Aorta (tissue), 5 donors: ENCODE measurements around the gene FSCN2. TPM values are rescaled to one million over a fixed set of nuclear protein-coding genes. Genes with fewer than 3 reads are reported as not detected.
A peak's percentile ranks its signal among the peaks of the same experiment; 100 is the strongest.

ENCODE experiments used
- ATAC-seq: fragments of 200-7000 bp; cut with Tn5 transposase; one replicate; pipeline ENCODE4 v1.9.1; 2022; ENCODE audit warnings: moderate library complexity; ENCODE audit not compliant: low FRiP score
- DNase-seq, 2 donors: peaks; one replicate each; pipeline ENCODE4 v3.0.0-alpha.2; 2020
- H3K27ac ChIP-seq, 2 donors: one replicate each; pipeline ENCODE4 v1.5.1; 2013; ENCODE audit warnings: low read length in 2 of 2, mild to moderate bottlenecking in 2 of 2, moderate library complexity in 2 of 2, control low read depth in 1 of 2, inconsistent platforms in 1 of 2, low read depth in 1 of 2
- H3K27me3 ChIP-seq, 2 donors: one replicate each; pipeline ENCODE4 v1.6.1; 2013; ENCODE audit warnings: control low read depth in 1 of 2, low read length in 1 of 2, mild to moderate bottlenecking in 1 of 2, moderate library complexity in 1 of 2; ENCODE audit not compliant: insufficient read depth in 2 of 2, control insufficient read depth in 1 of 2
- H3K36me3 ChIP-seq, 2 donors: one replicate each; pipeline ENCODE4 v1.6.1; 2013; ENCODE audit warnings: control low read depth in 1 of 2, low read length in 1 of 2, mild to moderate bottlenecking in 1 of 2; ENCODE audit not compliant: insufficient read depth in 2 of 2, control insufficient read depth in 1 of 2
- H3K4me1 ChIP-seq, 2 donors: one replicate each; pipeline ENCODE4 v1.6.1; 2013; ENCODE audit warnings: low read length in 2 of 2, control low read depth in 1 of 2, mild to moderate bottlenecking in 1 of 2, moderate library complexity in 1 of 2; ENCODE audit not compliant: insufficient read depth in 2 of 2, control insufficient read depth in 1 of 2
- H3K4me3 ChIP-seq, 2 donors: one replicate each; pipeline ENCODE4 v1.5.1; 2013; ENCODE audit warnings: low read length in 2 of 2, control low read depth in 1 of 2, mild to moderate bottlenecking in 1 of 2
- H3K9me3 ChIP-seq: one replicate; pipeline ENCODE4 v1.6.1; 2013; ENCODE audit warnings: mild to moderate bottlenecking, low read length; ENCODE audit not compliant: control insufficient read depth
- WGBS, 2 donors: extraction: QIAGEN DNeasy Blood & Tissue Kit; methylation state at CpG; one replicate each; pipeline ENCODE4 v1.1.7; 2013; 5-methylcytosine and 5-hydroxymethylcytosine counted together
- intact Hi-C, 2 donors: fragments of 100-400 bp; cut with DNase I; formaldehyde crosslinking; loops; one replicate each; pipeline versions ENCODE4 v1.14.2 to v1.15.0; 2022
- long read RNA-seq, 2 donors: library from polyadenylated mRNA; unstranded; transcript quantifications; one replicate each; pipeline ENCODE4 v2.0.0, GENCODE V29; 2020 to 2021
- polyA plus RNA-seq, 2 donors: library from polyadenylated mRNA; stranded (reverse); fragments of 200-250 nt; gene quantifications; one replicate each; pipeline ENCODE4 v1.2.3, GENCODE V29; 2013
- total RNA-seq, 2 donors: library from RNA; stranded (reverse); fragmentation: NEBNext Ultra II Directional; extraction: Animal tissue kit (Norgen Biotek cat#: 25700); gene quantifications; one replicate each; pipeline ENCODE4 v1.2.1, GENCODE V29; 2021
- donor health status: healthy with polysubstance abuse.
- donor health status: Bipolar disorder and iron deficiency.
- donor health status: DM: no; HTN: no; CAD: no.
- donor health status: DM: no; HTN: no; CAD: no.
- donor health status: DM: yes; HTN: yes; CAD: no.

Gene FSCN2, protein sequence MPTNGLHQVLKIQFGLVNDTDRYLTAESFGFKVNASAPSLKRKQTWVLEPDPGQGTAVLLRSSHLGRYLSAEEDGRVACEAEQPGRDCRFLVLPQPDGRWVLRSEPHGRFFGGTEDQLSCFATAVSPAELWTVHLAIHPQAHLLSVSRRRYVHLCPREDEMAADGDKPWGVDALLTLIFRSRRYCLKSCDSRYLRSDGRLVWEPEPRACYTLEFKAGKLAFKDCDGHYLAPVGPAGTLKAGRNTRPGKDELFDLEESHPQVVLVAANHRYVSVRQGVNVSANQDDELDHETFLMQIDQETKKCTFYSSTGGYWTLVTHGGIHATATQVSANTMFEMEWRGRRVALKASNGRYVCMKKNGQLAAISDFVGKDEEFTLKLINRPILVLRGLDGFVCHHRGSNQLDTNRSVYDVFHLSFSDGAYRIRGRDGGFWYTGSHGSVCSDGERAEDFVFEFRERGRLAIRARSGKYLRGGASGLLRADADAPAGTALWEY
- total RNA-seq: 1 to 10 TPM; 3.0 to 3.1 TPM
- polyA plus RNA-seq: 1 to 10 TPM; 1.0 to 1.3 TPM
- long read RNA-seq, donor 1, partial matches to known transcripts: 0 of 4 reads
- long read RNA-seq, donor 1, other reads (novel, unspliced or antisense): 1 of 4 reads
- long read RNA-seq, donor 2, partial matches to known transcripts: 1 of 5 reads
- long read RNA-seq, donor 2, other reads (novel, unspliced or antisense): 4 of 5 reads

DNA sequence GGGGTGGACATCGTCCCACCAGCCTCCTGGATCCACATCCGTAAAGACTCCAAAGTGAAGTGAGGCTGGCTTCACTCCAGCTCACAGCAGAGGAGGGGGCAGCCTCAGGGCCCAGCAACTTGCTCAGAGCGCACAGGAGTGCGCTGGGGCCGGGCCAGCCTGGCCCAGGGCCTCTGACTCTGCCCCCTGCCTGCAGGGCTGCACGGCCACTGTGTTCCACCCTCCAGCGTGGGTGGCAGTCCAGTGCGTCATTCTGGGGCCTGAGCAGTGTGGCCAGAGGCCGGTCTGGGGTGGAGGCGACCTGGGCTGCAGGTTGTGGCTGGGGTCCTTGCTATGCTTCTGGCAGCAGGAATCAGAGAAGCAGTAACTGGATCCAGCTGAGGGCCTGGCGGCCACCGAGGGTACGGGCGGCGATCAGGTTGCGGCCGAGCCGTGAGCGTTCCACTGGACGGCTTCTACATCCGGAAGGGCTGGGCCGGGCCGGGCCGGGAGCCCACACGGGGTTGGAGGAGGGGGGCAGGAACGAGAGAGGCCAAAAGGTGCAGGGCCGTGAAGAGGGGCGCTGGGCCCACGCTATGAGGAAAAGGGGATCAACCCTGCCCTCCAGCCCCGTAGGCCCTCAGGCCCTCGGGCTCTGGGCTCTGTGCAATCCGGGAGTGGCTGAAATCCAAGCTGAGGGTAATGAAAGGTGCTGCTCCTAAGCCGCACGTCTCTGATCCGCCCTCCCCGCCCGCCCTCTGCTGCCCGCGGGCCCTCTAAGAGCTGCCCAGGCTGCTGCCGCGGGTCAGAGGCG is at the start of gene FSCN2:
TSS of gene FSCN2 (plus strand) at position 787 of the 793 bp plus-strand sequence. CDS start 155 bp downstream, outside the sequence.
- DNase-seq (no peak), ATAC-seq (peak; percentile 40)
- Histone ChIP-seq H3K4me3 (no peak within 1 kb of the TSS), H3K36me3 (no peaks in the 10 kb centered on the region), H3K27ac (no peak within 1 kb of the TSS), H3K9me3 (no peaks in the 10 kb centered on the region), H3K4me1 (no peaks in the 10 kb centered on the region), H3K27me3 (no peaks in the 10 kb centered on the region)
- intact Hi-C loops: no loop called here
- WGBS, 2 donors: 15% methylated on average over 31 to 42 of the region's 42 CpGs

DNA sequence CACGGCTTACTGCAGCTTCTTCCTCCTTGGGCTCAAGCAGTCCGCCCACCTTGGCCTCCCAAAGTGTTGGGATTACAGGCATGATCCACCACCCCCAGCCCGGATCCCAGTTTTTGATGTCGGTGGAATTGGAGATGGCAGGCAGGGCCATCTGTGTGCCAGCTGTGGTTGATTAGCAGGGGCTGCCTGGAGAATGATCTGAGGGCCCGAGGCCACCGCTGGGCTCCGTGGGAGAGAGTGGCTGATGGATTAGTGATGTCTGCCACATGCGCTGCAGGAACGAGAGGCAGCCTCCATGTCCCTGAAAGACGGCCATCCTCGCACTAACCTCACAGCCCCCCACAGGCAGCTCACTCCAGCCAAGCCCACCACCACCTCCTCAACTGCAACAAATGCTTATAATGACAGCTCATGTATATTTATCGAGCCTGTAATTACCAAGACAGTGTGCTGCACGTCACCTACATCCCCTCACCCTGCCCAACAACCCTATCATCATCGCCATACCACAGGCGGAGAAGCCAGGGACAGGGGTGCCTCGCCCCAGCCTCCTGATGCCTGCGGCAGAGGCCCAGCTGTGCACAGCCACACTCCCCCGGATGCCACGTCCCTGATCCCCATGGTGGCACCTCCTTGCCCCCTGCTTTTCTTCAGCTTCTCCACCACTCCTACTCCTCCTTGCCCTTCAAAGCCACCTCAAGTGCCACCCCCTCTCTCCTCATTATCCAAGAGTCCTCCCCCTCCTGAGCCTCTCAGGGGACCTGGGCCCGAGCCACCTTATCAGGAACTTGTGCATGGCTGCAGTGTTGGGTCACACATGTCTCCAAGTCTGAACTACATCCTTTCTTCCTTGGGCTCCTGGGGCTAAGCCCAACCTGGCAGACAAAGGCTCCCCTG is 48.8 kb upstream of the FSCN2 start:
- WGBS, 2 donors: 86 to 89% methylated on average over 20 of the region's 20 CpGs
- Histone ChIP-seq H3K27me3 (no peaks in the 10 kb centered on the region), H3K36me3 (no peaks in the 10 kb centered on the region), H3K9me3 (no peaks in the 10 kb centered on the region), H3K4me1 (no peaks in the 10 kb centered on the region), H3K4me3 (no peak overlapping the region), H3K27ac (no peak overlapping the region)
- intact Hi-C loops: loop anchor here (2.0 to 5.0 kb wide), 4 partner anchors 51 to 227 kb away; partner anchors contain the start of gene BAHCC1 (in 1 of the 2)
- no peak for ATAC-seq
- no peak for DNase-seq

DNA sequence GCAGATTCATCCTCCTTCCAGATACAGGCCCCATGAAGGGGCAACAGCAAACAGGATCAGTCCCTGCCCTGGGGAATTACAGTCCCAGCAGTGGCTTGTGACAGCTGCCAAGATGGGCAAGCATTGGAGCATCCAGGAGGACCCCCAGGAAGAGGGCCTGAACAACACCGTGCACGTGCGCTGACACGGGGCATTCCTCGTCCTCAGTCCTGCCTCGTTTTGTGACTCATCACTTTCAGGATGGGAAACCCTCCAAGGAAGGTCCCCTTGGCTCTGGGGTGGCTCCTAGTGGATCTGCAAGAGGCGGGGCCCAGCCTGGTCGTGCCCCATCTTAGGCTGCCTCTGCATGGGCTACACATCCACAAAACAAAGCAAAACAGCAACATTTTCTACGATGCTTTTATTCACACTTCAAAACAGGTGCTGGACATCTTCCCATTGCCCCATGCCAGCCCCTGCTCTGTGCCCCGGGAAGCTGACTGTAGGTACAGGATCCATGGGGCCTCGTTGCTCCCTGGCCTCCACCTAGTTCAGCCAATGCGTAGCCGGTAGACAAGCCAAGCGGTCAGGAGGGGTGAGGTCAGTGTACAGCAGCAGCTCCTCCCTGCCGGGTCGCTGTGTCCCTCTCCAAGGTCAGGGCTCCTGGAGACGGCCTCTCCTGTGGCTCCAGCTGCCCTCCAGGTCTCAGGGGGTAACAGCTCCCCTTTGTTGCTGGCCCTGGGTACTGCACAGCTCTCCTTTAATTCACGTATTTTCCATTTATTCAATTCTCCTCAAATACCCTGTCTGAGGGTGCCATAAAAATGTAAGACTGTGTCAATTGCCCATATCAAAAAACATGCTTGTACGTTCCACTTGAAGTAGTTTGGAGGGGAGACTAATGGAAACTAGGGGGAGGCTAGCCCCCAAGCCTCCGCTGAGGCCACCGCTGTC is 47.8 kb upstream of the FSCN2 start:
- Histone ChIP-seq H3K4me1 (no peaks in the 10 kb centered on the region), H3K9me3 (no peaks in the 10 kb centered on the region), H3K4me3 (no peak overlapping the region), H3K36me3 (no peaks in the 10 kb centered on the region), H3K27ac (no peak overlapping the region), H3K27me3 (no peaks in the 10 kb centered on the region)
- intact Hi-C loops: loop anchor here (2.0 to 5.0 kb wide), 4 partner anchors 52 to 228 kb away; partner anchors contain the start of gene BAHCC1 (in 1 of the 2)
- no peak for ATAC-seq
- 51 to 52% methylated on average over 21 of the region's 21 CpGs for WGBS, 2 donors
- DNase-seq: peak in 1 of 2 donors; percentile 70

DNA sequence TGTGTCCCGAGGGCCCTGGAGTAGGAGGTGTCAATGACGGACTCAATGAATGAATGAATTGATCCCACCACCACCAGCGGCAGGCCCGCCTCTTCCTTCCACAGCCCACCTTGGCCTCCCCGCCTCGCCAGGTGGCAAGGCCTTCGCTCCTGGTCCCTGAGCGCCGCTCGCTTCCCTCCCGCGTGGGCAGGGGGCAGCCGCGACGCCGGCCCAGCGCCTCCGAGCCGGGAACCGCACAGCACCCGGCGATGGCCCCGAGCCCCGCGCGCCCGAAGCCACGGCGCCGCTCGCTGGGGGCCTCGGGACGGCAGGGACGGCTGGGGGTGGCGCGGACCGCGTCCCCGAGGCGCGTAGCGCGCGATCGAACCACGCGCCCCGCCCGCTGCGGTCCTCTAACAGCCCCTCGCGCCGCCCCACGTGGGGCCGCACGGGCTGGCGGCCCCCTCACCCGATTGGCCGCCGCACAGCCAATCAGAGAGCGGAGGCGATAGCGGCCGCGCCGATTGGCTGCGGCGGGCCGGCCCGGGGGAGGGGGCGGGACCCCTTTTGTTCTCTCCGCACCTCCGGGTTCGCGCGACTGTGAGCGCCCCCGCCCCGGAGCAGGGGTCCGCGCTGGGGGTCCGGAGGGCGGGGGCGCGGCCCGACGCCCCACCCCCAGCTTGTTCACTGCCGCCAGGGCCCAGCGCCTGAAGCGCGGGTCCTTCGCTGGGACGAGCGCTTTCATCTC is 46.9 kb upstream of the FSCN2 start:
- 5 to 6% methylated on average over 65 to 94 of the region's 94 CpGs for WGBS, 2 donors
- no peaks in the 10 kb centered on the region for H3K4me1 ChIP-seq
- no peak overlapping the region for H3K27ac ChIP-seq
- H3K9me3 ChIP-seq: no peaks in the 10 kb centered on the region
- ATAC-seq: peak; percentile 77
- H3K27me3 ChIP-seq: no peaks in the 10 kb centered on the region
- peak overlapping the region; percentile 4 to 22 for H3K4me3 ChIP-seq
- DNase-seq: peak; percentile 82 to 89
- intact Hi-C loops: loop anchor here (2.0 to 5.0 kb wide), 4 partner anchors 52 to 229 kb away; partner anchors contain the start of gene BAHCC1 (in 1 of the 2)
- no peaks in the 10 kb centered on the region for H3K36me3 ChIP-seq

DNA sequence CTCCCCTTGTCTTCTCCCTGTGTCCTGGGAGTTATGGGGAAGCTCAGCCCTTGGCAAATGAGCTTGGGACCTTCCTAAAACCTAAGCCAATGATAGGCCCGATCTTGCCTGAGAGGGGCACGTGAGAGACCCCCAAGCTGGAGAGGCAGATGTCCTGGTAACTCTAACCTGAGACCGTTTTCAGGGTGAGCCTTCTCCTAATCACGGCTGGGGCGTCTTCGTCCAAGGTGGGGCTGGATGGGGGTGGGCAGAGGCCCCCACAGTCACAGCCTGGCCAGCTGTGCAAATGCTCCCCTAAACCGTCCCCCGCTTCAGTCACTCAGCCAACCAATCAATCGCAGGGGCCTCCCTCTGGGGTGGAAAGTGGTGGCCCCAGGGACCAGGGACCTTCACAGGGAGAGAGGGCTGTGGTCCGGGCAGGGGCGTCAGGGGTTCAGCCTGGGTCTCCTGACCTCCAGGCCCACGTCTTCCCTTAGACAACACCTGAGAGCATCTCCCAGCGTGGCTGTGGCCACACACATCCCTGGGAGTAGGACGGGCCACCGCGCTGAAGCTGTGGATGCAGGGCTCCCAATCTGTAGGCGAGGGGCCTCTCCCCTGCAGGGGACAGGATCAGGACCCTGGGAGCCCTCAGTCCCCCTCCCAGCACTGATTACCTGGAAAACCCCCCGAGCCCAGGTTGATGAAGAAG is 46.2 kb upstream of the FSCN2 start:
- Histone ChIP-seq H3K4me3 (peak overlapping the region in 1 of 2 donors; percentile 22), H3K36me3 (no peaks in the 10 kb centered on the region), H3K27ac (no peak overlapping the region), H3K9me3 (no peaks in the 10 kb centered on the region), H3K4me1 (no peaks in the 10 kb centered on the region), H3K27me3 (no peaks in the 10 kb centered on the region)
- no peak for DNase-seq
- intact Hi-C loops: loop anchor here (2.0 to 5.0 kb wide), 4 partner anchors 53 to 230 kb away; partner anchors contain the start of gene BAHCC1 (in 1 of the 2)
- 79% methylated on average over 18 of the region's 18 CpGs for WGBS, 2 donors
- ATAC-seq: no peak

DNA sequence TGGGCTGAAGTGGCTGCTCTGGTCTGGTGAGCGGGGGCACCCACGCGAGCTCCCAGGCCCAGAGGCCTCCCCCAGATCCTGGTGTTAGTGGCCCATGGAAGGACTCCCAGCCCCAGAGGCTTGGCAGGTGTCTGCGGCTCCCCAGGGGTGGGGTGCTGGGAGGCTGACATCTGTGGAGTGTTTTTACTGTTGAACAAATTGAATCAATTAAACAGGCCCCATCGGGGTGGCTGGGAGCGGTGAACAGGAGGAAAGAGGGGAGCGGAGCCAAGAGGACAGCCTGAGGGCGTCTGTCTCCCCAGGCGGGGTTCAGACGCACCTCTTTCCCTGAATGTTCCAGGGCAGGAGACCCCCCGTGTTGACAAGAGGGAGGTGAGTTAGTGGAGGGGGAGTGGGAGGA is 45.5 kb upstream of the FSCN2 start:
- intact Hi-C loops: loop anchor here in 1 of 2 donors (5.0 kb wide), 2 partner anchors 80 to 230 kb away; no protein-coding TSS in a partner anchor
- Histone ChIP-seq H3K4me3 (no peak overlapping the region), H3K9me3 (no peaks in the 10 kb centered on the region), H3K27me3 (no peaks in the 10 kb centered on the region), H3K4me1 (no peaks in the 10 kb centered on the region), H3K27ac (no peak overlapping the region), H3K36me3 (no peaks in the 10 kb centered on the region)
- ATAC-seq: no peak
- 93 to 94% methylated on average over 10 to 11 of the region's 11 CpGs for WGBS, 2 donors
- no peak for DNase-seq
